Measurements from ENCODE around the gene FAM98A. TPM values are rescaled to one million over a fixed set of nuclear protein-coding genes. Genes with fewer than 3 reads are reported as not detected.

FAM98A gene
- total RNA-seq, 1 experiment from 2014 or later, result 22.4 TPM

GRCh38 chr2:33560017-33560416 lies 39.1 kb downstream of the FAM98A start:
- H3K4me1 ChIP-seq (ENCODE audit: insufficient read depth, low read length), result no peaks in the 10 kb centered on the region
- no peaks in the 10 kb centered on the region for H3K9me2 ChIP-seq (replicated peaks; ENCODE audit: low read length)
- H2AFZ ChIP-seq (ENCODE audit: low read length), result no peak overlapping the region
- H3K9ac ChIP-seq (ENCODE audit: low read length), result no peak overlapping the region
- POLR2A ChIA-PET (ENCODE audit: unreplicated experiment), result no interaction called here
- H3F3A ChIP-seq (ENCODE audit: low read length, unreplicated experiment), result no peaks in the 10 kb centered on the region
- H3K4me2 ChIP-seq (ENCODE audit: low read length), result no peak overlapping the region
- intact Hi-C loops (cut with micrococcal nuclease), result no loop called here
- no peaks in the 10 kb centered on the region for H3K36me3 ChIP-seq (ENCODE audit: low read depth, low read length)
- H3K27ac ChIP-seq (ENCODE audit: low read length), result no peak overlapping the region
- H3K9me3 ChIP-seq (ENCODE audit: low read length), result no peaks in the 10 kb centered on the region
- CTCF ChIA-PET, result no interaction called here
- H3K27me3 ChIP-seq (ENCODE audit: low read length), result no peaks in the 10 kb centered on the region
- H4K20me1 ChIP-seq (ENCODE audit: low read length), result no peaks in the 10 kb centered on the region
- TF ChIP-seq EZH2phosphoT487 (IDR thresholded peaks at IDR 0.05; ENCODE audit: borderline replicate concordance, low read length) (no peak), EZH2 (IDR thresholded peaks at IDR 0.05; ENCODE audit: low read length, unreplicated experiment) (no peak)
- TF ChIP-seq, protein P1, sequence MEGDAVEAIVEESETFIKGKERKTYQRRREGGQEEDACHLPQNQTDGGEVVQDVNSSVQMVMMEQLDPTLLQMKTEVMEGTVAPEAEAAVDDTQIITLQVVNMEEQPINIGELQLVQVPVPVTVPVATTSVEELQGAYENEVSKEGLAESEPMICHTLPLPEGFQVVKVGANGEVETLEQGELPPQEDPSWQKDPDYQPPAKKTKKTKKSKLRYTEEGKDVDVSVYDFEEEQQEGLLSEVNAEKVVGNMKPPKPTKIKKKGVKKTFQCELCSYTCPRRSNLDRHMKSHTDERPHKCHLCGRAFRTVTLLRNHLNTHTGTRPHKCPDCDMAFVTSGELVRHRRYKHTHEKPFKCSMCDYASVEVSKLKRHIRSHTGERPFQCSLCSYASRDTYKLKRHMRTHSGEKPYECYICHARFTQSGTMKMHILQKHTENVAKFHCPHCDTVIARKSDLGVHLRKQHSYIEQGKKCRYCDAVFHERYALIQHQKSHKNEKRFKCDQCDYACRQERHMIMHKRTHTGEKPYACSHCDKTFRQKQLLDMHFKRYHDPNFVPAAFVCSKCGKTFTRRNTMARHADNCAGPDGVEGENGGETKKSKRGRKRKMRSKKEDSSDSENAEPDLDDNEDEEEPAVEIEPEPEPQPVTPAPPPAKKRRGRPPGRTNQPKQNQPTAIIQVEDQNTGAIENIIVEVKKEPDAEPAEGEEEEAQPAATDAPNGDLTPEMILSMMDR (conservative IDR thresholded peaks at IDR 0.05; ENCODE audit: low read depth, low read length), result no peak
- H3K79me2 ChIP-seq (ENCODE audit: low read length), result no peaks in the 10 kb centered on the region
- BruUV-seq (replicated peaks), result no TSS peak
- ATAC-seq (no peak), DNase-seq (no peak)
- H3K4me3 ChIP-seq (ENCODE audit: low read length), result no peak overlapping the region

DNA sequence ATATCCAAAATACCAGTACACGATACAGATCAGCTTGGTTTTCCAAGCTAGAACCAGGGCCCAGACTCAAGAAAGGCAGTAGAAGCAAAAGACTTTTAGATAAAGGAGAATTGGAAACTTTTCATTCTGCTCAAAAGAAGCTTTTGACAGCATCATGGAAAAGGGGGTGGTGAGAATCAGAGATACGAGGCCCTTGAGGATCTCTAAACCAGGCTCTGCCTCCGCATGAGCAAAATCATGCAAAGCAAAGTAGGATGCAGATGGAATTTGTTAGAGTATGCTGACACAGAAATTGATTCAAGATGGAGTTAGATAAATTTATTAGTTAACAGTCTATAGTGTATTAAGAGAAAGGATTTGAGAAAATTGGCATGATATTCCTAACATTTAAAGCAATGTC lies 39.8 kb downstream of the FAM98A start:
- ATAC-seq (no peak), DNase-seq (no peak)
- H3K4me3 ChIP-seq (ENCODE audit: low read length), result no peak overlapping the region
- TF ChIP-seq EZH2 (IDR thresholded peaks at IDR 0.05; ENCODE audit: low read length, unreplicated experiment), result no peak
- TF ChIP-seq, protein P1 (conservative IDR thresholded peaks at IDR 0.05; ENCODE audit: low read depth, low read length), result no peak
- no peak for TF ChIP-seq EZH2phosphoT487 (IDR thresholded peaks at IDR 0.05; ENCODE audit: borderline replicate concordance, low read length)
- no peaks in the 10 kb centered on the region for H3F3A ChIP-seq (ENCODE audit: low read length, unreplicated experiment)
- H3K4me2 ChIP-seq (ENCODE audit: low read length), result no peak overlapping the region
- no TSS peak for BruUV-seq (replicated peaks)
- no peaks in the 10 kb centered on the region for H3K9me3 ChIP-seq (ENCODE audit: low read length)
- no peaks in the 10 kb centered on the region for H3K79me2 ChIP-seq (ENCODE audit: low read length)
- no peaks in the 10 kb centered on the region for H3K36me3 ChIP-seq (ENCODE audit: low read depth, low read length)
- ChIA-PET POLR2A (ENCODE audit: unreplicated experiment) (no interaction called here), CTCF (no interaction called here)
- no peaks in the 10 kb centered on the region for H4K20me1 ChIP-seq (ENCODE audit: low read length)
- intact Hi-C loops (cut with micrococcal nuclease), result no loop called here
- no peaks in the 10 kb centered on the region for H3K27me3 ChIP-seq (ENCODE audit: low read length)
- H3K9me2 ChIP-seq (replicated peaks; ENCODE audit: low read length), result no peaks in the 10 kb centered on the region
- no peak overlapping the region for H2AFZ ChIP-seq (ENCODE audit: low read length)
- H3K9ac ChIP-seq (ENCODE audit: low read length), result no peak overlapping the region
- no peak overlapping the region for H3K27ac ChIP-seq (ENCODE audit: low read length)
- H3K4me1 ChIP-seq (ENCODE audit: insufficient read depth, low read length), result no peaks in the 10 kb centered on the region

DNA sequence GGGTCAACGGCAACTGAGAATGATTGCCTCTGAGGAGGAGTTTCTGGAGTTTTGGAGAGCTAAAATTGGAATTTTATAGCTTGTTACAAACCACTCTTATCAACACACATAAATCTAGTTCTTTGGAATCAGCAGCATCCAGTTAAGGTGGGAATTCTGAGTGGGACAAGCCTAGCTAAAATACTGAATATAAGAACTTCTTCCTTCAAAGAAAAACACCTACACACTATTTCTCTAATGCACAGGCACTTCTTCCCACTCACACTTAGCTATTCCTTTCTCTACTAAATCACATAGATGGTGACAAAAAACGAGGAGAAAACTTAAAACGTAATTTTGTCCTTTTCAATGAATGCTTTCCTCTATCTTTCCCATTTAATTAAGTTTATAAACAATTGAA lies 43.4 kb downstream of the FAM98A start:
- BruUV-seq (replicated peaks), result no TSS peak
- TF ChIP-seq, protein P1 (conservative IDR thresholded peaks at IDR 0.05; ENCODE audit: low read depth, low read length), result no peak
- TF ChIP-seq EZH2phosphoT487 (IDR thresholded peaks at IDR 0.05; ENCODE audit: borderline replicate concordance, low read length) (no peak), EZH2 (IDR thresholded peaks at IDR 0.05; ENCODE audit: low read length, unreplicated experiment) (no peak)
- H3K9ac ChIP-seq (ENCODE audit: low read length), result no peak overlapping the region
- peaks cover 7% of the 10 kb centered on the region for H3K4me1 ChIP-seq (ENCODE audit: insufficient read depth, low read length)
- ATAC-seq (no peak), DNase-seq (no peak)
- H3K4me3 ChIP-seq (ENCODE audit: low read length), result no peak overlapping the region
- H3K9me2 ChIP-seq (replicated peaks; ENCODE audit: low read length), result no peaks in the 10 kb centered on the region
- no peaks in the 10 kb centered on the region for H4K20me1 ChIP-seq (ENCODE audit: low read length)
- POLR2A ChIA-PET (ENCODE audit: unreplicated experiment), result no interaction called here
- H3F3A ChIP-seq (ENCODE audit: low read length, unreplicated experiment), result no peaks in the 10 kb centered on the region
- no peak overlapping the region for H3K4me2 ChIP-seq (ENCODE audit: low read length)
- no peak overlapping the region for H2AFZ ChIP-seq (ENCODE audit: low read length)
- H3K79me2 ChIP-seq (ENCODE audit: low read length), result no peaks in the 10 kb centered on the region
- intact Hi-C loops (cut with micrococcal nuclease), result no loop called here
- CTCF ChIA-PET, result no interaction called here
- no peak overlapping the region for H3K27ac ChIP-seq (ENCODE audit: low read length)
- H3K9me3 ChIP-seq (ENCODE audit: low read length), result no peaks in the 10 kb centered on the region
- H3K27me3 ChIP-seq (ENCODE audit: low read length), result no peaks in the 10 kb centered on the region
- no peaks in the 10 kb centered on the region for H3K36me3 ChIP-seq (ENCODE audit: low read depth, low read length)
